HG03066 (cell line): Measurements from ENCODE around the gene NXPH1.

Experiments used
- ATAC-seq: cut with Tn5 transposase; IDR thresholded peaks from one replicate; pipeline ENCODE4 v1.9.1; 2021; ENCODE audit warnings: low read depth; ENCODE audit not compliant: unreplicated experiment

Gene NXPH1

DNA sequence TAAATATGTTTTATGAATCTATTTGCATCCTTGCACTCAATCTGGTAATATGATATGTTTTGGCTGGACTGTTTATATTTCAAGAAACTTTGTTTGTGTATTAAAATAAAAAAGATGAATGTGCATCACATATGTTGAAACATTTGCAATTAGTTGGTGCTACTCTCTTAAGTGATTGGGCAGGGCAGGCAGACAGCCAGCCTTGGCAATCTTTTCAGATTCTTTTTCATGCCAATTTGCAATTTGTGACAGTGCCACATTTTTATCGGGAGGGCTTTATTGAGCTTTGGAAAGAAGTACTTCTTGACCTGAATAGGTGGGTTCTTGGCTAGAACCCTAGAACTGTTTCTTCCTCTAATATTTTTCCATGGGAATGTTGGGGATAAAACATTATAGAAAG, 152.2 kb downstream of the NXPH1 start:
- ATAC-seq, result no peak

DNA sequence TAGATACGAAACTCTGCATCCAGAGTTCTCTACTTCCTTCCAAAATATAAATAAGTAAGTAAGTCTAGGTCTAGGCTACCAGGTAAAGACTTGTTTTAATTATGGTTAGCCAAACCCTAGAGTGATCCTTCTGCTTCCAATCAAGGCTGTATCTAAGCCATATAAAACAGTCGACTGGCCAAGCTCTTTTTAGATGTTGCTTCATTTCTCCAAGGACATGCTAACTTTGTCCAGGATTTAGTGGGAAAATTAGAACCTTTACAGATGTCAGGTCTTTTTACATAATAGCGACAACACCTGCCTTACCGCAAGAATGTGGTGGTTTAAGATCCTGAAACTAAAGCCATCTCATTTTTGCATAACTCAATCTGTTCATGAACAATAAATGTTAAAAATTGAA, 156.8 kb downstream of the NXPH1 start:
- no peak for ATAC-seq

DNA sequence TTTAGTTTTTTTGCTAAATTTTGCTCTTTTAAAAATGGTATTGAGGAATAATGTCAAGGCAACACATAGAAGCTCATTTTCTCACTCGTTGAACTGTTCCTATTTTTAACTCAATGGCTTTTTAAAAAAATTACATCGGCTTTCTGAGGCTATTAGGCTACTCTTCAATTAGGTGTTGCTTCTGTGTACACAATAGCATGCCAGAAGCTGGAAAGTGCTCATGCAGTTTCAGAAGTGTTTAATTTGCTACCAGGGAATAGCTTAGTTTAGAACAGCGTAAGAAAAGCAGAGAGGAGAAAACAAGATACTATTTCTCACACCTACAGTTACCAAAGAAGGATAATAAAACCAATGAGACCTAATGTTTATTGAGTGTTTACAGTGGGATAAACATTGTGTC, 157.4 kb downstream of the NXPH1 start:
- no peak for ATAC-seq

DNA sequence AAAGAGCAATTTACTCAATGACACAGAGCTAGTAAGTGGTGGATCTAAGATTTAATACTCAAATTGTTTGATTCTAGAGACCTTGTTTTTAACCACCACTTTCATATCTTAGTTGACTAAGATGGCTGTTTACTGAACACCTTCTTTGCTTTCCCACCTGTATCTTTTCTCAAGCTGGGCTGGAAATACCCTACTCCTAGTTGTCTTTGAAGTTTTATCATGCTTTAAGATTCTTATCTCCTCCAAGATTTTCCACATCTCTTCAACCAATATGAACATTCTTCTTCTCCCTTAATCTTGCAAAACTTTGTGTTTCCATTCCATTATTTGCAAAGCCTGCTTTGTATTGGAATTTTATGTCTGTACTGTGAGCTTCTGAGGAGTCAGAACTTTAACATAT, 157.9 kb downstream of the NXPH1 start:
- ATAC-seq, result no peak

DNA sequence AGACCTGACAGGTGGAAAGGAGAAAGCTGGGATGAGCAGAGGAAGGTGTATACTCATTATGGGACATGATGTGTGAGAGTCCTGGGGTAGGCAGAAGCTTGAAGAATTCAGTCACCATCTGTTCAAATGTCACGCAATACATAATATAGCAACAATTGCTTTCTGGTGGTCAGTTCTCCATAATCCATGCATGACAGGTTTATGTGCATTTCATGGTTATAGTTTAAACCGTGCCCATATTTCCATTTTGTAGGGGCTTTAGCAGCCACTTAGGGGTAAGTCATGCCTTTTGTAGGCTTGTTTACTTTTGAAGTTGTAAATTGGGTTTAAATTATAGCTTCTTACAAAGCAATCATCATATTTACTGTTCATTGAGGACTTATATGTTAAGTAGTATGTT, 158.8 kb downstream of the NXPH1 start:
- no peak for ATAC-seq

DNA sequence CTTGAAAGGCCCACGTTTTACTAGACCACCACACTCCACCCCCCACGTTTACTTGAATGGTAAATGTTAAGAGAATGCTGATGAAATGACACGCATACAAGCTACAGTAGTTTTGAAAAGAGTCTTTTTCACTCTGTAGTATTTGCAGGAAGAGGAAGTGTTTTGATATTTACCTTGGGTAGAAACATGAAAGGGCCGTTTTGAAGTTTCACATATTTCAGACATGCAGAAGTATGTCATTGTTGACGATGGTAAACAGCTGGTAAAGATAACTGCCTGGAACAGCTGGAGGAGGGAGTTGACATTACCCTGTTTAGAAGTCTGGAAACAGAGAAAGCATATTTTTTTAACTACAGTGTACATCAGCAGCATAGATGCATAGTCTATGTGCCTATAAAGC, 160.7 kb downstream of the NXPH1 start:
- no peak for ATAC-seq

DNA sequence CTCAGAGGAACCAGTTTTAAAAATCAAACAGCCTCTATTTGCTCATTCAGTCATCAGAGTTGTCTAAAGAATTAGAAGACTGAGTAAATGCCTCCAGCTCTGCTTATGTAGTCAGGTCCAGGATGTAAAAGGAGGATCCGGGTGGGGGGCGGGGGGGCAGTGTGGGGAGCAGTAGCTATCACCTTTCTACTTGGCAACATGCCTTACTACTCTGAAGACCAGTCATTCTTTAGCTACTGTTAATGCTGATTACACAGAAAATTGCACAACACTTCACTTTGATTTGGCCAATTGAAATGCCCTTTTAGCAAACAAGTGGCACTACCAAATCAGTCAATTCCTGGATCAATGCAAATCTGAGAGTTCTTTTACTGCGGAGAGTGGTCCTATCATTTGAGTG, 164.2 kb downstream of the NXPH1 start:
- no peak for ATAC-seq

DNA sequence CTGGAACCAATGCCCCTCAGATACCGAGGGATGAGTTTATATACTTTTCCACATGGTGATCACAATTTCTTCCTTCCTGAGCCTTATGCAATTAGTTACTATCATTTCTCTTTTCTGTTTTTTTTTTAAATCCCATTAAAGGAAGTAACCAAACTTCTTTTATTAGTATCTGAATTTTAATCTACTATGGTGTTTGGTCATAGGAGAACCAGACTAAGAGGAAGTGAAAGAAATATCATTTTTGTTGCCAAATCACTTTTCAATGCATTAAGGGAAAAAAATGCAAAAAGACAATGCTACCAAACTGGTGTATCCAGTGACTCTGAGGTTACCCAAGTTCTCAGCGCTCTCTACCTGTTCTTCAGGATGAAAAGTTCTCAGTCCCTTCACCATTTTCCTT, 167.7 kb downstream of the NXPH1 start:
- no peak for ATAC-seq

DNA sequence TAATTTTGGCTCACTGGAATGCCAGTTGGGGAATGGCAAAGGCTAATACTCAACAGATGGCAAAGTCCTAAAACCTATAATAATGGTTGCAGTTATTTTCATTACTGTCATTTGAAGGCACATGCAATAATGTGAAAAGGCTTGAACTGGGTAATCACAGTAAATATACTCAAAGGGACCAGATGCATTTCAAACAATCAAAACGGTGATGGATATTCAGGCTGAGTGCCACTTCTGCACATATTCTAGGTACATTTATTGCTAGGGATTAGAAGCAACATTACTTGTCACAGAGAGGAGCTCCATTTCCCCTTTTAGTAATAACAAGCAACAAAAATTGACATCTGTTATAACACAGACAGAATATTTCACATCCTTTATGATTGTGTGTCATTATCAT, 171.8 kb downstream of the NXPH1 start:
- ATAC-seq, result no peak

DNA sequence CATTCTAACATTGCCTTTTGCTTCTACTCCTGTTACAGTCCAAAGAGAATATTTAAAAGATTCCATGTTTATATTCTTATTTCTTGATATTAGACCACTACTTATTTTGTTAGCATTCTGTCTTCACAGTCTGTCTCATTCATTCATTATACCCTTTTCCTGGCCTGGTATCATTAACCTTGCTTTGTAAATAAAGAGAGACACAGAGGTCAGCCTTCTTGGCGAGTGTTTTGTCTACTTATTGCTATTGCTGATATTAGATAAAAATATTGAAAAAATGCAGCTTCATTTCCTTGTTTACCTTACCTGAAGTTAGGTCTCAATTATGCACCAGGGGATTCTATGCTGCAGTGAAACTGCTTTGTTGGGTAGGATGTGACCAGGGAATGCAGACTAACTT, 179.2 kb downstream of the NXPH1 start:
- no peak for ATAC-seq

DNA sequence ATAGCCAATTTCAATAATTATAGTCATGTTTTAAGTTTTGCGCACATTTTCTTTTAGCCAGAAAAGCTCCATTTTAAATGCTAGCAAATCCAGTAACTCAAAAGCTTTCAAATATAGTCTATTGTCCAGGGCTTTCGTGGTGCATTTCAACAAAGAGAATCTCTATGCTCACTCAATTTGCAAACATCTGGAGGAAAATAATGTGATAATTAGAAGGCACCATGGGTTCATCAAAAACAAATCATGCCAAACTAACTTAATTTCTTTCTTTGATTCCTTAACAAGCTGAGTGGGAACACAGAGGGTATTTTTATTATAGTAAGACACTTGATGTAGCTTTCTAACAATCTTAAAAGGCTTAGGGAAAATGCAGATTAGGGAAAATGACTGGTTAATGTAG, 179.8 kb downstream of the NXPH1 start:
- ATAC-seq, result no peak

DNA sequence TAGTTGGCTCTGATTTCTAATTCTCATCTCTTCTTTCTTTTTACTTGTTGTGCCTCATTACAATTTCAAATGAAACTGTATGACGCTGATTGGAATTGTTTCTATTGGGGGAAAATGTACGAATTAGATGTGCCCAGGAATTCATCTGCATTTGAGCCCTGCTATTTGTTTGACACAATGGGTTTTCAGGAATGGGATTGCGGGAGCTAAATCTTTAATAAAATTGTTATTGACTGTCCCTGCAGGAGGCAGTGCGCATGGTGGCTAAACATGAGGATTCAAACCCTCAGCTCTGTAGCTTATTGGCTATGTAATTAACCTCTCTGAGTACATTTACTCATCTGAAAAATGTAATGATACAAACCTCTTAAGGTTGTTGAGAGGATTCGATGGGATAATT, 181.6 kb downstream of the NXPH1 start:
- no peak for ATAC-seq

DNA sequence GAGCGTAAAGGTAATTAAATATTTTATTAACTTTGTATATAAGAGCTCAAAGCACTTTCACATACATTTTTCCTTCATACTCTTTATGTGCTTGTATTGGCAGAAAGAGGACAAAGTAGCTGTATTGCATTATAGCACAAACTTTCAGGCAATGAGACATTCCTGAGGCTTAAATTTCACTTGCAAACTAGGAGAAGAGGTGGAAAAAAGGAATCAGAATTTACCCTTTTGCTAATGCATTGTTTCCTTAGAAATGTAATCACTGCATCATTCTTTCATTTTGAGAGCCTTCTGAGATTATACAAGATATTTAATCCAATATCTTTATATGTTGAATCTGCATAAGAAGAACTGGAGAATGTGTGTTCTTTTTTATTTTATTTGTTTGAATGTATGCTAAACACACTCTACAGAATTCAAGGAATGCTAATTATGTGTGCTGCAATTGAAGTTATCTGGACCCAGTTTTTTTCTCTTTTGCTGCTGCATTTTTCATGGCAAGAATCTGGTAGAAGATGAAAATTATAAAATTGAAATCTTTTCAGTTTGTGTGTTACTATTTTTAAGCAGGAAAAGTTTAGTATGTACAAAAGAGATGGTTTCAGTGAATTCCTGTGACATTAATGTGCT, 185.1 kb downstream of the NXPH1 start:
- ATAC-seq, result no peak

DNA sequence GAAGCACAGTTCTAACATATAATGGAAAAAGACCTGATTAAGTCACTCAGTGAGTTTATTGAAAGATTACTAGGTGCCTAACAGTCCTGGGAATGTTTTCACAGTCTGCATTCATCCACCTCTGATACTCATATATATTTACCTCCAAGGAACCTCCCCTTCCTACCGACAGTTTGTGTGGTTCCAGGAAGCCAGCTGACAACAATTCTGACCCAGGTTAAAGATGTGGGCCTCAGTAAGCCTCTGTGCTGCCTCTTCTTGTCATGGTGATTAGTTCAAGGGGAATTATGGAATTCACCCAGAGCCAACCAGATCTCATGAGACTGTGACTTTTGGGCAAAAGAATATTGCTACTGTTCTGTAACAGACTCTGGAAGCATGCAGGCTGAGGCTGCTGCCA, 186.8 kb downstream of the NXPH1 start:
- no peak for ATAC-seq

DNA sequence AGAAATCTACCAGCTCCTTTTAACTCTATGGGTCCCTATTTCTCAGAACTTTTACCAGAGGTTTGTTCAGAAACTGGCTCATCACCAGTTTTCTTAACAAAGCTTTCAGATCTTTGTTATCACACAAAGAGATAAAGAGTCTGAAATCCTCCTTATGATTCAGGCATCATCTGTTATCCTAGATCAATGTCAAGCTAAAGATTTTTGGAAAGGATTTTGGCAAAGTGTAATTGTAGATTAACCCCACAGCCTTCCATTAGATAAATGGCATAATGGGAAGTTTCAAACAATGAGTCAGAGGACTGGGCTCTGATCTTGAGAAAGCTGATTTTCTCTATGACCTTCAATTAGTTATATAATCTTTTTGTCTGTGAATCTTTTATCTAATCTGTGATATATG, 192.2 kb downstream of the NXPH1 start:
- no peak for ATAC-seq

DNA sequence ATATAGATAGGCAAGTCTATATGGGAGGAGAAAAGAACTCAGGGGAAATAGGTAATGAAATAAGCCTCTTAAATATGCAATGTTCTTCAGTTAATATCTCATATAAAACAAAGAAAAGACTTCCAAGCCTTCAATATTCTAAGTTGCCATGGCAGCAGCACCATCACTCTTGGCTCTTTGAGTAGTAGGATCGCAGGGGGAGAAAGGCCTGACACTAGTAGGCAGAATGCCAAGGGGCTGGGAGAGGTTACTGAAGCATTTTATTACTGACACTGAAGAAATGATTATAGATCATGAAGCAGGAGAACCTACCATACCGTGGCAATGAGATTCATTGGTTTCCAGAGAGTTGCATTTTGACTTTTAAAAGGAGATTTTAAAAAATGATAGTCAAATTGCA, 193.9 kb downstream of the NXPH1 start:
- ATAC-seq, result no peak

DNA sequence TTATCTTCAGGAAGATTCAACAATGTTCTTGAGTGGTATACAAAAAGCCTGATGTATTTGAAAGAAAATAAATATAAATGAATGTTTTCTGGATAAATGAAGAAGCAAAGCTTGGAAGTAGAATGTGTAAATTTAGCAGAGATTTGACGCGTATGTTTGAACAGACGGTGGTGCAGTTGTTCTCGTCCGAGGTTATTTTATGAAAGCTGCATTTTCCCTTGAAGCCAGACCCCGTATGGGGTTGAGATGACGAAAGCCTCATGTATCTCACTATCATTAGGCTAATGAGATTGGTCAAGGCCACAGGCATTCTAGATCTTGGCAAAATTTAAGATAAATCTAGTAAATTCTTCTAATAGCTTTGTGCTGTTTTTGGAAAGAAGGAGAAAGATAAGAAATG, 195.2 kb downstream of the NXPH1 start:
- ATAC-seq, result no peak

DNA sequence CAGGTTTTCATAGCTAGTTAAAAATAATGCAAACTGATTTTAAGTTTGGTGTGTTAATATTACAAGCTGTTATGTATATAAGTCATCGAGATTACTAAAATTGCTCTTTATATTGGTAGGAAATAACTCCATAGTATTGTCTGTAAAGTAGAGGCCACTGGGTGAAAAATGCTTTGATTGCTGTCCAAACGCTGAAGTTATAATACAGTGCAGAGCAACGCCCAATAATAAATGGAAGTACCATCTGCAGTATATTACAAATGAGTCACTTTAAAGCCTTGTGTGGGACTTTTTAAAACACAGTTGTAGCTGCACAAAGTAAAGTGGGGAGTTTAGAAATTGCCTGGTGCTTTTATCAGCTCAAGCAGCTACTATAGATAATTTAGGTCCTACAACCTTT, 196.1 kb downstream of the NXPH1 start:
- ATAC-seq, result no peak

DNA sequence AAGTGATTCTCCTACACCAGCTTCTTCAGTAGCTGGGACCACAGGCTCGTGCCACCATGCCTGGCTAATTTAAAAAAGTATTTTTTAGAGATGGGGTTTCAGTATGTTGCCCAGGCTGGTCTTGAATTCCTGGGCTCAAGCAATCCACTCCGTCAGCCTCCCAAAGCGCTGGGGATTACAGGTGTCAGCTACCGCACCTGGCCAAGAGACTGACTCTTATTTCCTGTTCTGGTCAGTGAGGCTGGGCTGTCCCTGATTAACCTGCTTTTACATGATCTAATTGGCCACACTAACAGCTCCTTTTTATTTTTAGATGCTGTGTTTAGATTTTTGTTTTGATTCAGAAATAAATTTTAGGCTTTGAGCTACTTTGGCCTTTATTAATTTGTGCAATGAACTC, 203.9 kb downstream of the NXPH1 start:
- no peak for ATAC-seq

DNA sequence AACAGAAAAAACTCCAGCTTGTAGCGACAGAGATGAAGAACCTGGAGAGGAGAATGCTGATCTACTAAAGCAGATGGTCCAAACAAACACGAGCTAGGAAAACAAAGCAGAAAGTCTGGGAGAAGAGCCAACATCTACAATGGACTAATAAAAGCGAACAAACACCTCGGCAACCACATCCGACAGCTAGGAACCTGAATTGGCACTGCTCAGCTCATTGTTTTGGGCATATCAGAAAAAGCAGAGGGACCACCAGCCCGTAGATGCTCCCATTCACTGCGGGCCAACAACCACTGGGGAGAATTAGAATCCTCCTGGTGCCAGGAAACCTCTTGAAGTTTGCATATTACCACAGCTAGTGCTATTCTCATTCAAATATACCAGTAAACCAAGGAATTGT, 204.7 kb downstream of the NXPH1 start:
- ATAC-seq, result no peak

DNA sequence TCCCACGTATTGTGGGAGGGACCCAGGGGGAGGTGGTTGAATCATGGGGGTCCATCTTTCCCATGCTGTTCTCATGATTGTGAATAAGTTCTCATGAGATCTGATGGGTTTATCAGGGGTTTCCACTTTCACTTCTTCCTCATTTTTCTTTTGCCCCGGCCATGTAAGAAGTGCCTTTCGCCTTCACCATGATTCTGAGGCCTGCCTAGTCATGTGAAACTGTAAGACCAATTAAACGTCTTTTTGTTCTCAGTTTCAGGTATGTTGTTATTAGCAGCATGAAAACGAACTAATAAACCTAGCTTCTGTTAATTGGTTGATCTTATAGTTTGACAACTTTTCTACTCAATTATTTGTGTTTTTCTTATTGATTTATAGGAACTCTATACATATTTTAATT, 206.3 kb downstream of the NXPH1 start:
- no peak for ATAC-seq

DNA sequence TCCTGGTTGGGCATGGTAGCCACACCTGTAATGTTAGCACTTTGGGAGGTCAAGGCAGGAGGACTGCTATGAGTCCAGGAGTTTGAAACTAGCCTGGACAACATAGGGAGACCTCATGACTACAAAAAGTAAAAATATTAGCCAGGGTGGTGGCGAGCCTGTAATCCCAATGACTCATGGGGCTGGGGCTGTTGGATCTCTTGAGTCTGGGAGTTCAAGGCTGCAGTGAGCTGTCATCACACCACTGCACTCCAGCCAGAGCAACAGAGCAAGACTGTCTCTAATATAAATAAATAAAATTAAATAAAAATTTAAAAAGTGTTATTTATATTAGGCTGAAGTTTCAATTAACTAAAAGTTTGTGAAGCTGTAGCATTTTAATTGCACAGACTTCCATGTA, 207.3 kb downstream of the NXPH1 start:
- no peak for ATAC-seq
